ENCODE data around the gene KANSL1L. TPM values are rescaled to one million over a fixed set of nuclear protein-coding genes. Genes with fewer than 3 reads are reported as not detected.

The KANSL1L gene
- total RNA-seq, 1 experiment from 2014 or later, result 1.7 TPM

DNA sequence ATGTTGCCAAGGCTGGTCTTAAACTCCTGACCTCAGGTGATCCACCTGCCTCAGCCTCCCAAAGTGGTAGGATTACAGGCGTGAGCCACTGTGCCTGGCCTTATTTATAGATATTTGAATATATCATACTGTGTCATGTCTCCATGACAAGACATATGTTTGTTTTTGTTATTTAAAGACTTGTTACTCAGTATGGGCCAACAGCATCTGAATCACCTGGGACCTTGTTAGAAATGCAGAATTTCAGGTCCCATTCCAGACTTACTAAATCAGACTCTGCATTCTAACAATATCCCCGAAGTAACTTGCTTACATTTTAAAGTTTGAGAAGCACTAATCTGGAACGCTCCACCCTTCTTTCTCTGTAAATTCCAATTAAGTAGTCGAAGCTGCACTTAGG, 135.5 kb downstream of the KANSL1L start:
- no peak for DNase-seq
- Histone ChIP-seq H3K27me3 (no peaks in the 10 kb centered on the region), H3K4me3 (no peak overlapping the region), H3K9me3 (no peaks in the 10 kb centered on the region), H3K36me3 (no peaks in the 10 kb centered on the region)

DNA sequence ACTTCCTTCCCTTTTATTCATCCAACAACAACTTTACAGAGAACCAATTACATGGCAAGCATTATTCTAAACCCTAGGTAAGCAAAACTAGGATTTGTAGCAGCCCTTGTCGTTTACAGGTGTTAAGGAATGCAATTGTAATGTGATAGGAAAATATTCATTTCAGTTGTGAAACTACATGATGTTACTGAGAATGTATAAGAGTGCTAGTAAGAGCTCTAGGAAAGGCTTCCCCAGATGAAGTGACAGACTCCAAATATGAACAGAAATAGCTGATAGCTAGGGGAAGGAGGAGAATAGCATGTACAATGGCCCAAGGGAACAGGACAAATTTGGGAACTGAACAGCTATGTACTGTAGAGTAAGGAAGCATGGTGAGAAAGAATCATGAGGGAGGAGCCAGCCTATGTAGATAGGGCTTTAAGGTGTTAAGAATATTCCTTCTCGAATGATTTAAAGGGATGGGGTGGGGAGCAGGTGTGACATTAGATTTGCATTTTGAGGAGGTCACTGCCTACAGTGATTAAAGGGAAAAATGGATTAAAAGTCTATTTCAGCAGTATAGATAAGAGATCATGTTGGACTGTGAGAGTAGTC, 137.0 kb downstream of the KANSL1L start:
- DNase-seq, result no peak
- Histone ChIP-seq H3K36me3 (no peaks in the 10 kb centered on the region), H3K27me3 (no peaks in the 10 kb centered on the region), H3K4me3 (no peak overlapping the region), H3K9me3 (no peaks in the 10 kb centered on the region)

DNA sequence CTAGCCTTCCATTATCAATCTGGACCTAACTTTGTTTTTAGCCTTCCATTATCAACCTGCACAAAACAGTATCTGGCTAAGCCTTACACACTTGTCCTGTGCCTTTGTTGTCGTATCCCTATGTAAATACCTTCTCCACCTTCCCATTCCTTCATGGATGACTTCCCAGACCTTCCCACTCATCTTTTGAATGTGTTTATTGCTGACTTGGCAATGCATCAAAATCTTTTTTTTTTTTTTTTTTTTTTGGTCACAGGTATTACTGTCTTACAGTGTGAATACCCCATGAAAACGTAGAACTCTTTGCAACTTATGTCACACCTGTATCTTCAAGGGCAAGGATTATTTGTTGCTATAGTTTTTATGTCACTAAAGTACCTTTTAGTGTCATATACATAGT, 143.0 kb downstream of the KANSL1L start:
- H3K36me3 ChIP-seq, result peaks cover 18% of the 10 kb centered on the region
- H3K27me3 ChIP-seq, result no peaks in the 10 kb centered on the region
- no peak for DNase-seq
- no peaks in the 10 kb centered on the region for H3K9me3 ChIP-seq
- no peak overlapping the region for H3K4me3 ChIP-seq

DNA sequence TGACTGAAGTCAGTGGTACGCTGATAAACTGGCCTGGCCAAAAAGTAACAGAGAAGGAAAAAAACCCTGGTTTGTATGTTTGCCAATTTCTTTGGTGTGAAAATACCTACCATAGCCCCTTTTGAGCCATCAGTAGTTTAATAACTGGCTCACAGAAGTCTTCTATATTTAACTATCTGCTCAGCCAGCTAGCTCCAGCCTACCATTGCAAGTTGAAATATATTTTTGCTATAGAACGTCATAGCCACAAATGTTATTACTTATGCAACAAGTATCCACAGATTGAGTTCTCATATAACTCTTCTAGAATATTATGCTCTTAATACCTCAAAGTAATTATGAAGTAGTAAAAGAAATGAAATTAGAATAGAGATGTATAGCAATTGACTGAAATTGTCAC, 143.6 kb downstream of the KANSL1L start:
- H3K4me3 ChIP-seq, result no peak overlapping the region

DNA sequence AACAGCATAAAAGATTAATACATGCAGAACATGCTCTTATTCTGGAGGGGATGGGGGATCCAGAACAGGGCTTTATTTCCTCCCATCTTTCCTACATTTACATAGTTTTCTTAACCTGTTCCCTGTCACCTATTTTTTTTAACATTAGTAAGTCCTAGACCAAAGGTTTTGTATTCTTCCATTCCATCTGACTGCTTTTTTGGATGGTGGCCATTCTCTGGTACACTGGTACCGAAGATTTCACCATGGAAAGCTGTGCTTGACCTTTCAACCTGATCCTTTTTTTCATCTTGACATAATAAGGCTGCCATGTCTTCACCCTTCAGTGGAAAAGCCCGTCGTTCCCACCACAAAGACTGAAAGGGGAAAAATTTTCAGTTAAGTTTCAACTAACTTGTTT, 148.4 kb downstream of the KANSL1L start:
- Histone ChIP-seq H3K36me3 (peaks cover 63% of the 10 kb centered on the region), H3K4me3 (no peak overlapping the region), H3K9me3 (no peaks in the 10 kb centered on the region), H3K27me3 (no peaks in the 10 kb centered on the region)
- DNase-seq, result no peak

More for the DNA sequence above, 143.6 kb downstream of the KANSL1L start:
- no peak for DNase-seq
- Histone ChIP-seq H3K36me3 (peaks cover 24% of the 10 kb centered on the region), H3K9me3 (no peaks in the 10 kb centered on the region), H3K27me3 (no peaks in the 10 kb centered on the region)

DNA sequence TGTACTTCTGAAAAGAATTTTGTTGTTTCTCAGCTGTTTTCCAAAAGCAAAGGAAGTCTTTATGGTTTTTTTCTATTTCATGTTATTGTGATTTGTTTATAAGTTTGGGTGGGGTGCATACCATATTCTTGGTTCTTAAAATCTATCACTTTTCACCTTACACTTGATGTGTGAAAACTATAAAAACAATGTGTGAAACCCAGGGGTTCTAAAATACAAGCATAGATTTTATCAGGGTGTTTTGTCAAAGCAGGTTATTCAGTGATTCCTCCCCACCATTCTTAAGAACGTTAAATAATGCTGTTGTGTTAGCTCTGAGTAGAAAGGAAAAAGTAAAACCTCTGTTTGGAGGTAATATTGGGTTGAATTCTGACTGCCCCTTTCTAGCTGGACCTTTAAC, 151.1 kb downstream of the KANSL1L start:
- Histone ChIP-seq H3K4me3 (no peak overlapping the region), H3K9me3 (no peaks in the 10 kb centered on the region), H3K27me3 (no peaks in the 10 kb centered on the region), H3K36me3 (peaks cover 84% of the 10 kb centered on the region)
- no peak for DNase-seq

DNA sequence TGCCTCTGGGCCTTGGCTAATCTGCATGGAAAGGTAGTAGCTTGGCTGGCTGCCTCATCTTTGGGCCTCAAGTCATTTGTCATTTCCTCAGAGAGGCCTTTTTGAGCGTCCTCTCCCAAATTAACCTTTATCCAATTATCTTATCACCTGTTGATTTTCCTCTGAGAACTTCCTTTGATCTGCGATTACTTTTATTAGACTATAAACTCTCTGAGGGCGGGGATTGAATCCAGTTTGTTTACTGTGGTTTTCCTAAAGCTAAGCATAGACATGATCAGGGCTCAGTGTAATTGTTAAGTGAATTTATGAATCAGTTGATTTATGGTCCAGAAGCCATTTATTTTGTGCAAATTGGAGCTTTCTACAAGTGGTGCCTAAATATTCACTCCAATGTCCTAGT, 161.3 kb downstream of the KANSL1L start:
- DNase-seq, result no peak
- H3K36me3 ChIP-seq, result peaks cover 61% of the 10 kb centered on the region
- H3K9me3 ChIP-seq, result no peaks in the 10 kb centered on the region
- H3K4me3 ChIP-seq, result no peak overlapping the region
- H3K27me3 ChIP-seq, result no peaks in the 10 kb centered on the region

DNA sequence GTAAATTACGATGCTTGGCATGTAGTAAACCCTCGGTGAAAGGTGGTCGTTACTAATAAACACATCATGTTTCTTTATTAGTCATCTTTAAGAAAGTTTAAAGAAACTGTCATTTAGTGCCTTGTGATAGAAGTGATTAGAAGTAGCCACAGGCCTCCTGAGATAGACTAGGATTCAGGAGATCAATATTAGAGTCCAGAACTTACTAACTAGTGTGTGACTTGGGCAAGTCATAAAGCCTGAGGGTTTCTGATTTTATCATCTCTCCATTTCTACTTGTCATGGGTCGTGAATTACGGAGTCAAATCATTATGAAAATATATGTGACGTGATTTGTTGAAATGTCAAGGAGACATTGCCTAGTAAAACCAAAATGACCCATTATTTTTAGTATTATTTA, 162.1 kb downstream of the KANSL1L start:
- no peaks in the 10 kb centered on the region for H3K9me3 ChIP-seq
- no peak overlapping the region for H3K4me3 ChIP-seq
- DNase-seq, result no peak
- H3K27me3 ChIP-seq, result no peaks in the 10 kb centered on the region
- peaks cover 63% of the 10 kb centered on the region for H3K36me3 ChIP-seq

DNA sequence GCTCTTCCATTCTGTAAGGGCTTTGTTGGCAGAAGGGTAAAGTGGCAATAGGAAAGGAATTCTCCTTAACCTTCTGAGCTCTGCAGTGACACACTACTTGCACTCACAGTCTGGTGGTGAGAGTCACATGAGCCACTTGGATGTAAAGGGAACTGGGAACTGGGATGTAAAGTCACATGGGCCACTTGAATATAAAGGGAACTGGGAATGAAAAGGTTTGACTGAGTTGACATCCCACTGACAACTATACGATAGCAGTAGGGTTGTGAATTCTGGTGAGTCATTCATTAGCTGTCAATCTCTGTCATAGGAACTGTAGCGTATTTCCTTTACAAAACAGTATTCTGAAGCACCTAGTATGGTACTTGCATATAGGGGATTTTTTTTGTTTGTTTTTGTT, 163.3 kb downstream of the KANSL1L start:
- no peak overlapping the region for H3K4me3 ChIP-seq
- no peak for DNase-seq
- H3K9me3 ChIP-seq, result no peaks in the 10 kb centered on the region
- H3K36me3 ChIP-seq, result peaks cover 65% of the 10 kb centered on the region
- no peaks in the 10 kb centered on the region for H3K27me3 ChIP-seq

DNA sequence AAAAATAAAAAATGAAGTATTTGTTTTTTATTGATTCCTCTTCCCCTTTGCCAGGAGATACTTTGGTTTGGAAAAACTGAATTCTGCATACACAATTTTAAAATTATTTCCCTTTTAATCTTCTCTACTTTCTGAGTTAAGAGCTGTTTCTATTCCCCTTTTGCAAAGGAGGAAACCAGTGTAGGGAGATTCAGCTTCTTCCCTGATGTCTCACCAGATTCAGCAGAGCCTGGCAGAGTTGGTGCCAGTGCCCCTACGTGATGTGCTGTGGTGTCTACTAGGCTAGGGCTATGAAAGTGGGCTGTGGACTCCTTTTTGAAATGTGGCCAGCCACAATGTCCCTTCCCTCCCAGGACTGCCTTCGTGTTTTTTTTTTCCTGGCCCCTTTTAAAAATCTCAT, 166.3 kb downstream of the KANSL1L start:
- Histone ChIP-seq H3K27me3 (no peaks in the 10 kb centered on the region), H3K4me3 (no peak overlapping the region), H3K36me3 (peaks cover 40% of the 10 kb centered on the region), H3K9me3 (no peaks in the 10 kb centered on the region)
- no peak for DNase-seq

DNA sequence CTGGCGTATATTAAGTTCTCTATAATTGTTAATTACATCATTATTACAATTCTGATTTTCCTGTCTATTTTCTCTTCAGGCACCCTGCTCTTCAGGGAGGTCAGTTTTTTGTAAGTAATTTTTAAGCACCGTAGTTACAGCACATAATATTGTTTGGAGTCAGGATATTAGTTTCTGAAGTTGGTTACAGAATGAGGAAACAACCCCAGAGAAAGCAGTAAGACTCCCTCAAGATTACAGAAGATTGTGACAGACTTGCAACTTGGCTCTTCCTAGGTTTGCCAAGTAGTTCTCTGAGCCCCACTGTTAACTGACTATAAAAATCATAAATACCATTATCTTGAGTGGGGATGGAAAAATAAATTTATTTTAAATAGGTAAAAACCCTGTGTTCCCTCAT, 167.8 kb downstream of the KANSL1L start:
- Histone ChIP-seq H3K4me3 (peak overlapping the region; percentile 79), H3K36me3 (peaks cover 25% of the 10 kb centered on the region), H3K9me3 (no peaks in the 10 kb centered on the region), H3K27me3 (no peaks in the 10 kb centered on the region)
- no peak for DNase-seq

DNA sequence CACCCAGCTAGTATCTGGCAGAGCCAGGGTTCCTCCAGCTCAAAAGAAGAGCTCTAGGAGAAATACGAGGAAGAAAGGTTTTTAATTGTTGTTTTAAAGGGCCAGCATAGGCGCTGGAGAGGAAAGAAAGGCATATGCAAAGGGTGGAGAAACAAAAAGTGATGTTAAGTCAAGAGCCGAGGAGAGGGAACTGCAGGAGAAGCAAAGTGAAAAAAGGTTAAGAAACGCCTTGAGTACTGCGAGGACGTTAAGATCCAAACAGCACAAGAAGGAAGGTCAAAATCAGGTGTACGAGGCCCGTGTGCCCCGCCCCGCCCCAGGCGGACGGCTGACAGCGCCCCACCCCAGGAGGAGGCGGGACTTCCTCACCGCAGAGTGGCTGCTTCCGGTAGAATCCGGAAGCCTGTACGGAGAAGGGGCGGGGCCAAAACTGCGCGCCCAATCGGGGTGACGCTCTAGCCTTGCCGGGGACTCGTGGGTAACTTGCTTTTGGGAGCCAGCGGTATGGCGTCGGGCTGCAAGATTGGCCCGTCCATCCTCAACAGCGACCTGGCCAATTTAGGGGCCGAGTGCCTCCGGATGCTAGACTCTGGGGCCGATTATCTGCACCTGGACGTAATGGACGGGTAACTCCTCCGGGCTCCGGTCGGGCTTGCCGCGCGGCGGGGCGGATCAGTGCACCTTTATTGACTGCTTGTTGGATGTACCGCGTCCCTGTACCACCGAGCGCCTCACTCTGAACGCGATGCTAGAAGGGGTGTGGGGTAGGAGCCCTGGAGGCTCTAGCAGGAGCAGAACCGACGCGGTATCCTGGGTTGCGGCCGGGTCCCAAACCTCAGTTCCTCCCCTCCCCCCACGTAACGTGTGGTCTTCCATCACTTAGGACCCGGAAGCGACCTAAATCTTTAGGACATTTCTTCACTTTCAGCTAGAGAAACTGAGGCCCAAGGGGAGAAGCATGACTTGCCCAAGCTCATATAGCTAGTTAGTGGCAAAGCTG, 168.8 kb downstream of the KANSL1L start, which contains the start of gene RPE:
RPE (plus strand) TSS at position 481 of the 1,000 bp plus-strand sequence; CDS start at position 505, 24 bp downstream.
- peak; percentile 94 for DNase-seq
- Histone ChIP-seq H3K9me3 (no peaks in the 10 kb centered on the region), H3K27me3 (no peaks in the 10 kb centered on the region)

DNA sequence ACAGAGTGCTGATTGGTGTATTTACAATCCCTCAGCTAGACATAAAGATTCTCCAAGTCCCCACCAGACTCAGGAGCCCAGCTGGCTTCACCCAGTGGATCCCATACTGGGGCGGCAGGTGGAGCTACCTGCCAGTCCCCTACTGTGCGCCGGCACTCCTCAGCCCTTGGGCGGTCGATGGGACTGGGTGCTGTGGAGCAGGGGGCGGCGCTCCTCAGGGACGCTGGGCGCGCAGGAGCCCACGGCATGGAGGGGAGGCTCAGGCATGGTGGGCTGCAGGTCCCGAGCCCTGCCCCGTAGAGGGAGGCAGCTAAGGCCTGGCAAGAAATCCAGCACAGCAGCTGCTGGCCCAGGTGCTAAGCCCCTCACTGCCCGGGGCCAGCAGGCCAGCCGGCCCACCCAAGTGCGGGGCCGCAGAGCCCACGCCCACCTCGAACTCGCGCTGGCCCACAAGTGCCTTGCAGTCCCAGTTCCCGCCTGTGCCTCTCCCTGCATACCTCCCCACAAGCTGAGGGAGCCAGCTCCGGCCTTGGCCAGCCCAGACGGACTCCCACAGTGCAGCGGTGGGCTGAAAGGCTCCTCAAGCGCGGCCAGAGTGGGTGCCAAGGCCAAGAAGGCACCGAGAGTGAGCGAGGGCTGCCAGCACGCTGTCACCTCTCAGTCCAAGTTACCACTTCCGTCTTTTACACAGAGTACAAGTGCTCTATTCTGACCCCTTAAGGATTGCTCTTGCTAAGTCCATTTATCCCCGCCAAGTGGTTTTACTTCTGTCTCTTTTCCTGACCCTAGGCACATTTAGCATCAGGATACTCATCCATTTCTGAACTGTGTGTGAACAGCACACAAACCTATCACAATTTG, 170.5 kb downstream of the KANSL1L start:
- no peaks in the 10 kb centered on the region for H3K9me3 ChIP-seq
- DNase-seq, result no peak
- no peak overlapping the region for H3K4me3 ChIP-seq
- peaks cover 10% of the 10 kb centered on the region for H3K36me3 ChIP-seq
- no peaks in the 10 kb centered on the region for H3K27me3 ChIP-seq

More for the DNA sequence above, 168.8 kb downstream of the KANSL1L start, which contains the start of gene RPE:
- Histone ChIP-seq H3K4me3 (peak within 1 kb of the TSS; percentile 79), H3K36me3 (peaks cover 19% of the 10 kb centered on the region)

DNA sequence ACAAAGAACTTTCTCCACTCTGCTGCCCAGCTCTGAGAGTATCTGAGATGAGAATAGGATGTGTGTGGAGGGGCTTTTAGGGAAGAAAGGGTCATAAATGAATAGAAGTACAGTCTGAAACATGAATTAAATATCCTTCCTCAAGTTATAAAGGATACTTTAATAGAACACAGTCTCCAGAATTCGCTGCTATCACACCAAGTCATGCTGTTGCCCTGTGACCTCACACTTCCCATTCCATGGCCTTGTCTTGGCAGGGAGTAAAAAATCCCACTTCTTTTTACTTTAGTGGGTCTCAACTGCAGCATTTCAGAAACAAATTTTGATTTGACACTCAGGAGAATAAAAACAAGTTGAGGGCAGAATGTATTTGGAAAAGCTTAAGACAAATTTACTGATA, 172.6 kb downstream of the KANSL1L start:
- no peaks in the 10 kb centered on the region for H3K27me3 ChIP-seq
- H3K4me3 ChIP-seq, result no peak overlapping the region
- H3K36me3 ChIP-seq, result no peaks in the 10 kb centered on the region
- DNase-seq, result no peak
- no peaks in the 10 kb centered on the region for H3K9me3 ChIP-seq

DNA sequence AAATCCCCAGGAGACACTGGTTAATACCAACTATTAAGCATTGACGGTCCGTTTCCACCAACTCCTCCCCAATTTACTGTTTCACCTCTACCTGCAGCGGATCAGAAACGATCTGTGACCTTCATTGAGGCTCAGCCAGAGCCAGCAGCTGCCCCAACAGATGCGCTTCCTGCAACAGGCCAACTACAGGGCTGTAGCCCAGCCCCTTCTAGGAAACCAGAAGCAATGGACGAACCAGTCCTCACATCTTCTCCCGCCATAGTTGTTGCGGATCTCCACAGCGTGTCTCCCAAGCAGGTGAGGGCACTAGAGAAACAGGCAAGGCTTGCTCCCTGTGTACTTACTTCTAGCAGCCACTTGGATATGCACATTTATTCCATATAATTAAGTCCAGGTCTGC, 177.2 kb downstream of the KANSL1L start:
- no peaks in the 10 kb centered on the region for H3K9me3 ChIP-seq
- no peaks in the 10 kb centered on the region for H3K36me3 ChIP-seq
- no peak overlapping the region for H3K4me3 ChIP-seq
- DNase-seq, result no peak
- no peaks in the 10 kb centered on the region; the same call in 1 of the 2 replicates for H3K27me3 ChIP-seq

DNA sequence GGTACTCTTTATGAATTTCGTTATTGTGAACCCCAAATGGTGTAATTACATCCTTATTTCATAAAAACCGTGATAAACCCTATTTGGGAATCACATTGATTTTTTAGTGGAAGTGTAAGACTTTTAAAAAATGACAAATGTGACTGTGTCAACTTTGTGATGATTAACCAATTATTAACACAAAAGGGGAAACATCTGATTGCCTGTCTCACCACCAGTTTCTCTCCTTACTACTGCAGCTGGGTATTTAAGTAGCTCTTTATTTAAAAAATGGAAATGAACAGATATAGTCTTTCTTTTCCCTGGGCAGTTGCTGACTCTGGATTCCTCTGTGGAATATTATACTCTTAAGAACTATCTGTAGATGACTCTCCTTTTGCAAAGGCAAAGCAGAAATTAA, 180.4 kb downstream of the KANSL1L start:
- H3K36me3 ChIP-seq, result no peaks in the 10 kb centered on the region
- H3K9me3 ChIP-seq, result no peaks in the 10 kb centered on the region
- H3K27me3 ChIP-seq, result no peaks in the 10 kb centered on the region; the same call in 1 of the 2 replicates
- DNase-seq, result no peak
- no peak overlapping the region for H3K4me3 ChIP-seq

DNA sequence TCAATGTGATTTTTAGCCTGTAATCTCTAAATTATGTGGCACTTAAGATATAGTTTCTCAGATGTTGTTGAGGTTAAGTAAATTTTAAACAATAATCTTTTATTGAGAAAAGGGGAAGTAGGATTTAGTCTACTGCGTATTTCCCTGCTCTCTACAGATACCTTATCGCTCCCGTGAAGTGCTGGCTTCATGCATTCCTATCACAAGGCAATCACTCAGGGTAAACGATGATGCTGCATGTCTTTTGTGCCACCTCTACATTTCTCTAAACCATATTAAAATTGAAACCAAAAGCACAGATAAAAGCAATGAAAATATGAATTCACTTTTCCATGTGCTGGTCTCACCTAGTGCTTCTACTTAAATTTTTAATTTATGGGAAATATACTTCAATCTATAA, 183.2 kb downstream of the KANSL1L start:
- DNase-seq, result no peak
- no peaks in the 10 kb centered on the region for H3K9me3 ChIP-seq
- H3K36me3 ChIP-seq, result no peaks in the 10 kb centered on the region
- no peaks in the 10 kb centered on the region; the same call in 1 of the 2 replicates for H3K27me3 ChIP-seq
- H3K4me3 ChIP-seq, result no peak overlapping the region
